ENCODE data around the gene LHX3. TPM values are rescaled to one million over a fixed set of nuclear protein-coding genes. Genes with fewer than 3 reads are reported as not detected.
A peak's percentile ranks its signal among the peaks of the same experiment; 100 is the strongest.

Gene LHX3
- total RNA-seq, 2 experiments from 2014 or later = 0.11 to 0.16 TPM

GRCh38 chr9:136222906-136223285 is 18.0 kb upstream of the LHX3 start:
- H3K27ac Mint-ChIP-seq = no peak overlapping the region
- peaks cover 17% of the 10 kb centered on the region for H3K4me1 Mint-ChIP-seq (ENCODE audit: low read depth)
- peaks cover 53% of the 10 kb centered on the region for H3K36me3 ChIP-seq (ENCODE audit: insufficient read depth, low read length)
- no peak overlapping the region for H3K4me3 ChIP-seq (ENCODE audit: low read length)
- DNase-seq (no peak), ATAC-seq (ENCODE audit: poor library complexity) (no peak)
- POLR2A ChIA-PET = no interaction called here
- CTCF ChIA-PET = no interaction called here
- no peaks in the 10 kb centered on the region for H3K27me3 Mint-ChIP-seq
- no peaks in the 10 kb centered on the region for H3K27me3 ChIP-seq (ENCODE audit: control insufficient read depth in 1 of 2, insufficient read depth in 2 of 2, low read length in 2 of 2)
- peaks cover 32% of the 10 kb centered on the region for H3K4me1 ChIP-seq (ENCODE audit: insufficient read depth, low read length)
- H3K4me3 Mint-ChIP-seq = no peak overlapping the region
- no peaks in the 10 kb centered on the region for H3K9me3 Mint-ChIP-seq
- H3K27ac ChIP-seq (ENCODE audit: low read depth in 1 of 2, low read length in 2 of 2) = no peak overlapping the region
- TF ChIP-seq CTCF (IDR thresholded peaks at IDR 0.05) = no peak
- peaks cover 68% of the 10 kb centered on the region for H3K36me3 Mint-ChIP-seq (ENCODE audit: low read depth)
- intact Hi-C loops (cut with DNase I, micrococcal nuclease) = no loop called here
- H3K9me3 ChIP-seq (ENCODE audit: control insufficient read depth in 1 of 2, insufficient read depth in 1 of 2, low read length in 2 of 2) = no peaks in the 10 kb centered on the region

GRCh38 chr9:136222166-136222905 is 17.4 kb upstream of the LHX3 start:
- no peaks in the 10 kb centered on the region for H3K9me3 Mint-ChIP-seq

GRCh38 chr9:136220017-136220729 is 15.2 kb upstream of the LHX3 start:
- H3K27ac Mint-ChIP-seq = peak overlapping the region; percentile 39
- Histone ChIP-seq H3K4me3 (ENCODE audit: low read length) (no peak overlapping the region), H3K36me3 (ENCODE audit: insufficient read depth, low read length) (peaks cover 63% of the 10 kb centered on the region), H3K9me3 (ENCODE audit: control insufficient read depth in 1 of 2, insufficient read depth in 1 of 2, low read length in 2 of 2) (no peaks in the 10 kb centered on the region), H3K27me3 (ENCODE audit: control insufficient read depth in 1 of 2, insufficient read depth in 2 of 2, low read length in 2 of 2) (no peaks in the 10 kb centered on the region), H3K27ac (ENCODE audit: low read depth in 1 of 2, low read length in 2 of 2) (no peak overlapping the region), H3K4me1 (ENCODE audit: insufficient read depth, low read length) (peaks cover 20% of the 10 kb centered on the region)
- CTCF ChIA-PET = no interaction called here
- DNase-seq (peak in 12 of 14 experiments; percentile 10 to 66 (median 26)), ATAC-seq (ENCODE audit: poor library complexity) (peak; percentile 47)
- no peaks in the 10 kb centered on the region for H3K27me3 Mint-ChIP-seq
- peaks cover 81% of the 10 kb centered on the region for H3K36me3 Mint-ChIP-seq (ENCODE audit: low read depth)
- H3K4me1 Mint-ChIP-seq (ENCODE audit: low read depth) = peaks cover 5% of the 10 kb centered on the region
- H3K4me3 Mint-ChIP-seq = peak overlapping the region; percentile 4
- no peak for TF ChIP-seq CTCF (IDR thresholded peaks at IDR 0.05)
- no peaks in the 10 kb centered on the region for H3K9me3 Mint-ChIP-seq
- POLR2A ChIA-PET = no interaction called here
- intact Hi-C loops (cut with DNase I, micrococcal nuclease) = no loop called here

More at GRCh38 chr9:136222166-136222905, 17.4 kb upstream of the LHX3 start:
- no peak for ATAC-seq (ENCODE audit: poor library complexity)
- Mint-ChIP-seq H3K27ac (no peak overlapping the region), H3K4me3 (no peak overlapping the region), H3K27me3 (no peaks in the 10 kb centered on the region), H3K36me3 (ENCODE audit: low read depth) (peaks cover 74% of the 10 kb centered on the region), H3K4me1 (ENCODE audit: low read depth) (peaks cover 17% of the 10 kb centered on the region)
- no peak for TF ChIP-seq CTCF (IDR thresholded peaks at IDR 0.05)
- Histone ChIP-seq H3K4me1 (ENCODE audit: insufficient read depth, low read length) (peaks cover 32% of the 10 kb centered on the region), H3K4me3 (ENCODE audit: low read length) (no peak overlapping the region), H3K27ac (ENCODE audit: low read depth in 1 of 2, low read length in 2 of 2) (no peak overlapping the region), H3K27me3 (ENCODE audit: control insufficient read depth in 1 of 2, insufficient read depth in 2 of 2, low read length in 2 of 2) (no peaks in the 10 kb centered on the region), H3K36me3 (ENCODE audit: insufficient read depth, low read length) (peaks cover 54% of the 10 kb centered on the region), H3K9me3 (ENCODE audit: control insufficient read depth in 1 of 2, insufficient read depth in 1 of 2, low read length in 2 of 2) (no peaks in the 10 kb centered on the region)
- POLR2A ChIA-PET = no interaction called here
- CTCF ChIA-PET = no interaction called here
- intact Hi-C loops (cut with DNase I, micrococcal nuclease) = no loop called here
- DNase-seq = no peak
